ENCODE data around the gene NDUFB2. TPM values are rescaled to one million over a fixed set of nuclear protein-coding genes. Genes with fewer than 3 reads are reported as not detected.
A peak's percentile ranks its signal among the peaks of the same experiment; 100 is the strongest.
"Not testable (repeated sequence)": the region's sequence is repeated elsewhere in the genome, so short reads cannot be mapped to it uniquely, and the experiment has no call there.

Gene NDUFB2
- total RNA-seq, 1 donor from 2014 or later = 217 TPM

DNA sequence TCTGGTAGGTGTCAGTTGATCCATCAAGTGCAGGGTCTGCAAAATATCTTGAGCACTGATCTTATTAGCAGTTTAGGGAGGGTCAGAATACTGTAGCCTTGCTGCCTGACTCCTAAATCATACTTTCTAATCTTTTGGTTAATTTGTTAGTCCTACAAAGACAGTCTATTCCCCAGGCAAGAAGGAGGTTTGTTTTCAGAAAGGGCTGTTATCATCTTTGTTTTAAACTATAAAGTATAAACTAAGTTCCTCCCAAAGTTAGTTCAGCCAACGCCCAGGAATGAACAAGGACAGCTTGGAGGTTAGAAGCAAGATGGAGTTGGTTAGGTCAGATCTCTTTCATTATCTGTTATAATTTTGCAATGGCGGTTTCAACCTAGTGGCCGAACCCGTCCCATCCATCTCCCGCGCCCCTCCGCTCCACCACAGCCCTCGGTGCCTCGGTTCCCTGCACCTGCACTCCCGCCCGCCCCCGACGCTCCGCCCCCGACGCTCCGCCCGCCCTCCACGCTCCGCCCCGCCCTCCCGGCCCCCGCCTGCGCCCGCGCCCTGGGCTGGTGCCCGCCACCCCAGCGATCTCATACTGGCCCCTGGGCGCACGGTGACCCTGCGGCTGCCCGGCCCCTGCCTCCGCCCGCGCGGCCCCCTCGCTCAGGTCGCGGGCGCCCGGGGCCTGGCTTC, 24.0 kb upstream of the NDUFB2 start, which contains the start of gene ADCK2:
Gene ADCK2 (plus strand): TSS at position 564 of the 681 bp plus-strand sequence. CDS start 386 bp downstream, outside the sequence.
- peak; percentile 55 for DNase-seq

DNA sequence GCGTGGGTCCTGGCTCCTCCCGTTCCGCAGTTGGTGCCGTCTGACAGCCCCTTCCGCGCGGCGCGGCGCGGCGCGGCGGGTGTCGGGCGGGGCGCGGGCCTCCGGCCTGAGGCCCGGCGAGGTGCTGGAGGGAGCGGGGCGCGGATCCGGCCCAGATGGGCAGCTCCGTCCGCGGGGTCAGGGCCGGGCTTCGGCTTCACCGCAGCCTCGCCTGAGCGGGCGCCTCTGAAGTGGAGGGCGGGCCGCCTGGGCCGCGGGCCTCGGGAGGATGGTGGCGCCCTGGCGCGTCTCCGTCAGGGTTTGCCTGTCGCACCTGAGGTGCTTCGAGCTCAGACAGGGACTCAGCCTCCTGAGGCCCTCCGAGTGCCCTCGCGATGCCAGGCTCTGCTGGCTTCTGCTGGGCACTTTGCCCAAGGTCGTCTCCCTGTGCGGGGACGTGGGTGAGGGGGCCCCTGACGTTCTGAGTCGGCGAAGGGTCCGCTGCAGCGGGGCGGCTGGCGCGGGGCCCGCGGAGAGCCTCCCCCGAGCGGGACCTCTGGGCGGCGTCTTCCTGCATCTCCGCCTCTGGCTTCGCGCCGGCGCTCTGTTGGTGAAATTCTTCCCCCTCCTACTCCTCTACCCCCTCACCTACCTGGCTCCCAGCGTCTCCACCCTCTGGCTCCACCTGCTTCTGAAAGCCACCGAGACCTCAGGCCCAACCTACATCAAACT, 23.3 kb upstream of the NDUFB2 start:
- DNase-seq = peak; percentile 38

- DNase-seq = no peak
Measured at GRCh38 chr7:140673774-140674155, 22.7 kb upstream of the NDUFB2 start.

- DNase-seq = no peak
Measured at GRCh38 chr7:140674356-140674800, 22.1 kb upstream of the NDUFB2 start.

GRCh38 chr7:140674899-140675701, 21.4 kb upstream of the NDUFB2 start:
- DNase-seq = peak; percentile 80

GRCh38 chr7:140675726-140676125, 20.8 kb upstream of the NDUFB2 start:
- DNase-seq = no peak

- DNase-seq = no peak
Measured at GRCh38 chr7:140676306-140676705, 20.2 kb upstream of the NDUFB2 start.

DNA sequence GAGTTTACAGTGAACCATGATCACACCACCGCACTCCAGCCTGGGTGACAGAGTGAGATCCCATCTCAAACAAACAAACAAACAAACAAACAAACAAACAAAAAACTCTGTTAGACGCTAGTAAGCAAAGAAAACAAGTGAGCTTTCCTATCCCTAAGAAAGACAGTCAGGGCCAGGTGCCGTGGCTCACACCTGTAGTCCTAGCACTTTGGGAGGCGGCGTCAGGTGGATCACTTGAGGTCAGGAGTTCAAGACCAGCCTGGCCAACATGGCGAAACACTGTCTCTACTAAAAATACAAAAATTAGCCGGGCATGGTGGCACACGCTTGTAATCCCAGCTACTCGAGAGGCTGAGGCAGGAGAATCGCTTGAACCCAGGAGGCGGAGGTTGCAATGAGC, 19.6 kb upstream of the NDUFB2 start:
- not testable (repeated sequence) for DNase-seq

GRCh38 chr7:140677496-140677895, 19.0 kb upstream of the NDUFB2 start:
- no peak for DNase-seq

GRCh38 chr7:140678081-140678815, 18.3 kb upstream of the NDUFB2 start:
- no peak for DNase-seq

DNA sequence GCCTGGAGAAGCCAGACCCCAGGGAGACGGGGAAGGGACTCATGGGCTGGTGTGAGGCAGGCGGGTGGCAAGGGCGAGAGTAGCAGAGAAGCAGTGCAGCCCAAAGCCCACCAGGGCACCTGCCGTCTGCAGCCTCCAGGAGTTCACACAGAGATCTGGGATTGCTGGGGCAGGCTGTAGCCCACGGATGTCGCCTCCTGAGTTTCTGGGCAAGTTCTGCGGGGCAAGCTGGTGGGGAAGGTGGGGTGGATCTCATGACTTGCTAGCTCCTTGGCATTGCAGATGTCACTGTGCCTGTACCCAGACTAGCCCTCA, 17.7 kb upstream of the NDUFB2 start:
- no peak for DNase-seq

DNA sequence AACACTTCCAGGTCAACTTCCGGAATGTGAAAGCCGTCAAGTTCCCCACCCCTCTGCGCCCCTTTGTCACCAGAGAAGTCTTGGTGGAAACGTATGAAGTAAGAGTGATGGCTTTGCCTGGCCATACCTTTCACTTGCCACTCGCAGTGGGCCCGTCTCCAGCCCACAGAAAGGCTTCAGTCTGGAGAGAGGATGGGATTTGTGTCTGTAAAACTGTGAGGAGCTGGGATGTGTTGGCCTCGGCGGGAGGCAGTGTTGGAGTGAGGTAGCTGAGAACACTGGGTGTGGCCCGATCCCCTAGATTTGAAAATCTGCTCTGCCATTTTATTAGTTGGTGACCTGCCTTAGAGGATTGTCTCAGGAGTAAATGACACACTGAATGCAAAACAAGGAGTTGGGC, 17.3 kb upstream of the NDUFB2 start:
- no peak for DNase-seq

GRCh38 chr7:140680886-140681285, 15.6 kb upstream of the NDUFB2 start:
- DNase-seq = no peak

- no peak for DNase-seq
Measured at GRCh38 chr7:140681766-140682165, 14.7 kb upstream of the NDUFB2 start.

DNA sequence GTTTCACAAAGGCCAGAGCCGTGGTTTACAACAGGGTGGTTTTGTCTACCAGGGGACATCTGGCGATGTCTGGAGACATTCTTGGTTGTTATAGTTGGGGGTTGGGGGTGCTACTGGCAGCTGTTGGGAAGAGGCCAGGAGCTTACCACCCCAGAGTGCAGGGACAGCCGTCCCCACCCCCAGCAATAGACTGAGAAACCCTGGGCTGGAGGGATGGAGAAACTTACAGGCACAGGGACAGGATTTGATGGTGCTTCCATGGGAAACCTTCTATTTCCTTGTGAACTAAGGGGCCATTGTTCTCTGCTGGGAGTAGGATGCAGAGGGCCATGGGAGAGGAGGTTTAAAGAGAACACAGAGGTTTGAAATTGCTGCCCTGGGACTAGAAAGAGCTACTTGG, 12.9 kb upstream of the NDUFB2 start:
- DNase-seq = peak; percentile 57

DNA sequence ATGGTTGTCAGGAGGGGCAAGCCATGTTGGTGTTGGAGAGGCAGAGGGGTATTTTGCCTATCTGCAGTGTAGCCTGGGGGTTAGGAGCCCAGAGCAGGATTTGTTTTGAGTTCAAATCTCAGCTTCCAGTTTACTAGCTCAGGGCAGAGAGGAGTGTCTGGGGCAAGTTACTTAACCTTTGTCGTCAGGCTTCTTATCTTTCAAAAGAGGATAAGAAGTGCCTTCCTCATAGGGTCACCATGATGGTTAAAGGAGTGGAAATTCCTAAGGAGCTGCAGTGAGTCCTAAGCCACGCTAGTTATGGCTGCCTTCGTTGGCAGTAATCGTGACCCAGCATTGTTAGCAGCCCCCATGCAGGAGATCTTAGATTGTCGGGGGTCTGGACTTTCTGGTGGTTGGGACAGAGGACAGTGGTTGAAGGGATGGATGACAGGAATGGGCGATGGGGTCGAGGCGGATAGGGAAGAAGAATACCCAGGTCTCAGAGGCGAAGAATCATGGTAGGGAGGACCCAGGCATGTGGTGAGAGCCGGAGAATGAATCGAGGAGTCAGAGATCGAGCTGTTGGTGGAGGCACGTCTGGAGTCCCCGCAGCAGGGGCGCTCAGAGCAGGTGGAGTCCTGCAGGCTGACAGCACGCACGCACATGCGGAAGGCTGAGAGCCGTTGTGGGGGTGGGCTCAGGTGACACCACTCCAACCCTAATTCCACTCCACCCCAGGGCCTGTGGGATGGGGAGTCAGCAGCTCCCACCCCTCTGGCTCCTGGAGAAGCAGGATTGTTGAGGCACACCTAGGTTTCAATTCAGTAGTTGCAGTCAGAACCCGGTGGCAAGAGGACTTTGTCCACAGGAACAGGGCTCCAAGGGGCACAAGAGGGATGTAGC, 12.2 kb upstream of the NDUFB2 start:
- DNase-seq = no peak

GRCh38 chr7:140685407-140686087, 11.0 kb upstream of the NDUFB2 start:
- peak; percentile 35 for DNase-seq

- no peak for DNase-seq
Measured at GRCh38 chr7:140686921-140687320, 9.6 kb upstream of the NDUFB2 start.

DNA sequence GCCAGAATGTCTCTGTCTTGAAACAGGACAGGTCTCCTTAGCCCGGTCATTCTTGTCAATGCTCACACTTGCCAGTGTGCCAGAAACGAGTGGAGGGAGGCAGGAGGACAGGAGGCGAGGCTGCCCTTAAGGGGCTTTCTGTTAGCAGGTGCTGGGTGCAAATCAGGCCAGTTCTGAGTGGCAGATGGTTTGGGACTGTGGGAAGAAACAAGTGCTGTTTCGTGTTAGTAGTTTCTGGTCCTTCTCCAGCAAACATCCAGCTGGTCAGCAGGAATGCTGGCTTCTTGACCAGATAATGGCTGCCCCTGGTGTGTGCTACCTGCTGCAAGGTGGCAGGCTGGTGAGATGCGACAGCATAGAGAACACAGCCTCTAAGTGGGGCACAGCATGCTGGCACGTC, 8.2 kb upstream of the NDUFB2 start:
- DNase-seq = no peak

DNA sequence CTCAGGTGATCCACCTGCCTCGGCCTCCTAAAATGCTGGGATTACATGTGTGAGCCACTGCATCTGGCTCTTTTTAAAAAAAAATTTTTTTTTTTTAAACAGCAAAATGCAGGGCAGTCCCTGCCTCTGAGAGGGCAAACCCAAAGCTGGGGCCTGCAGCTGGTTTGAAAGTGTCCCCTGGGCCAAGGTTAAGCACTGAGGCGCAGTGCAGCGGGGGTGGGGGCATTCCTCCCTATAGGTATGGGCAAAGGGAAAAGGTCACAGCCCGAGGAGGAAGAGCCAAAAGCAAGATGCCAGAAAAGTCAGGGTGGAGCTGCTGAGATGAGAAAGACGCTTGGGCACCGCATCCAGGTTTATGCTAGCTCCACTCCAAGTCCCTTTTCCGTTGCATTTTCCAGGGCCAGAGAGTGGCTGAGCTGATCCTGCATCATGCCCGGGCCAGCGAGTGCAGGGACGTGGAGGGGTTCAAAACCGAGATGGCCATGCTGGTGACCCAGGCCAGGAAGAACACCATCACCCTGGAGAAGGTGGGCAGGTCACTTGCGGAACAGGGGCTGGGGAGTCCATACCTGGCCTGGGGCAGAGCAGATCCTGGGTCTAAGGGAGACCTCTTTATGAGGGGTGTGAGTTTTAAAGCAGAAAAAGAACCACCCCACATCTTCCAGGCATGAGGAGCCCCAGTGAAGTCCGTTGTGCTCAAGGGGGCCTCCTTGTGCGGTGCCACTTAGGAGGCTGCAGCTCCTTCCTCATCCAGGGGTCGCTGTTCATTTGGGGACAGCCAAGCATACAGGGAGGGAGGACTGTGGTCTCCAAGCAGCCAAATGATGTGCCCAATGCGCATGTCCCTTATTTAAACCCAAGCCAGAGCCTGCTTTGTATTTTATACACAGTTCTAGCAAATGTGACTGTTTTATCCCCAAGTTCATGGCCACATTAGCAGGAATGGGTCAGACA, 7.0 kb upstream of the NDUFB2 start:
- no peak for DNase-seq

Data from dermis blood vessel endothelial cell (primary cell).